Type B pancreatic cell (in vitro differentiated cells): ENCODE results near the gene ETS1. TPM values are rescaled to one million over a fixed set of nuclear protein-coding genes. Genes with fewer than 3 reads are reported as not detected.
A peak's percentile ranks its signal among the peaks of the same experiment; 100 is the strongest.

Source experiments
- DNase-seq: peaks from one replicate; pipeline ENCODE4 v3.0.0; 2021; ENCODE audit warnings: mixed read lengths; ENCODE audit not compliant: unreplicated experiment; ENCODE audit errors: extremely low spot score
- H3K27ac Mint-ChIP-seq: 2 replicates; pipeline ENCODE4 v1.8.0; 2021; ENCODE audit warnings: mild to moderate bottlenecking, mixed read lengths
- H3K27me3 Mint-ChIP-seq: 2 replicates; pipeline ENCODE4 v1.8.0; 2021; ENCODE audit warnings: mixed read lengths
- H3K36me3 Mint-ChIP-seq: 2 replicates; pipeline ENCODE4 v1.8.0; 2021; ENCODE audit warnings: mixed read lengths
- H3K4me1 Mint-ChIP-seq: one replicate; pipeline ENCODE4 v1.8.0; 2021; ENCODE audit warnings: mixed read lengths; ENCODE audit not compliant: unreplicated experiment
- H3K4me3 Mint-ChIP-seq: 2 replicates; pipeline ENCODE4 v1.8.0; 2021; ENCODE audit warnings: mild to moderate bottlenecking, mixed read lengths
- H3K9me3 Mint-ChIP-seq: 2 replicates; pipeline ENCODE4 v1.8.0; 2021; ENCODE audit warnings: mixed read lengths
- total RNA-seq: library from RNA; stranded (reverse); gene quantifications from 2 replicates; pipeline ENCODE4 v1.2.1, GENCODE V29; 2021; ENCODE audit warnings: low replicate concordance
- TF ChIP-seq, protein P1 (sequence below): fragments of 200-600 bp; sonication (generic); conservative IDR thresholded peaks from 2 replicates; pipeline ENCODE4 v1.5.0; 2021; ENCODE audit warnings: antibody characterized with exemption, mild to moderate bottlenecking

ETS1 gene
- total RNA-seq, 1 donor from 2014 or later, result 40.6 TPM

DNA sequence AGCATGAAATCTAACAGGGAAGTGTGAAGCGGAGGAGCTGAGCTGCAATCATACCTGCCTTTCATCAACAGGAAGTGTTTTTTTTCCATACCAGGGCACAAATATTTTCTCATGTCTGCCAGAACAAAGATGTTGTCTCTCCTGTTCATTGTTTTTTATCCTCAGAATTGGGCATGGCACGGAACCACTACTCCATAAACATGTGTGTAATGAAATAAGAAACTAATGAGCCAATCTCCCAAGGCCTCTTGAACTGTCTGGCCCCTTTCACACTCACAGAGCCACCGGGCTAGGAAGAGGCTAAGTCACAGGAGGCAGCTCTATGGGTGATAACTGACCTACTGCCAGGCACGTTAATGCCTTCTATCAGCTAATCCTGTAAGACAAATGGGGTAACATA, 124.4 kb downstream of the ETS1 start:
- Mint-ChIP-seq H3K9me3 (peaks cover 4% of the 10 kb centered on the region), H3K27me3 (no peaks in the 10 kb centered on the region), H3K36me3 (peaks cover 31% of the 10 kb centered on the region), H3K4me1 (peaks cover 26% of the 10 kb centered on the region), H3K4me3 (no peak overlapping the region), H3K27ac (peak overlapping the region; percentile 77)
- TF ChIP-seq, protein P1, sequence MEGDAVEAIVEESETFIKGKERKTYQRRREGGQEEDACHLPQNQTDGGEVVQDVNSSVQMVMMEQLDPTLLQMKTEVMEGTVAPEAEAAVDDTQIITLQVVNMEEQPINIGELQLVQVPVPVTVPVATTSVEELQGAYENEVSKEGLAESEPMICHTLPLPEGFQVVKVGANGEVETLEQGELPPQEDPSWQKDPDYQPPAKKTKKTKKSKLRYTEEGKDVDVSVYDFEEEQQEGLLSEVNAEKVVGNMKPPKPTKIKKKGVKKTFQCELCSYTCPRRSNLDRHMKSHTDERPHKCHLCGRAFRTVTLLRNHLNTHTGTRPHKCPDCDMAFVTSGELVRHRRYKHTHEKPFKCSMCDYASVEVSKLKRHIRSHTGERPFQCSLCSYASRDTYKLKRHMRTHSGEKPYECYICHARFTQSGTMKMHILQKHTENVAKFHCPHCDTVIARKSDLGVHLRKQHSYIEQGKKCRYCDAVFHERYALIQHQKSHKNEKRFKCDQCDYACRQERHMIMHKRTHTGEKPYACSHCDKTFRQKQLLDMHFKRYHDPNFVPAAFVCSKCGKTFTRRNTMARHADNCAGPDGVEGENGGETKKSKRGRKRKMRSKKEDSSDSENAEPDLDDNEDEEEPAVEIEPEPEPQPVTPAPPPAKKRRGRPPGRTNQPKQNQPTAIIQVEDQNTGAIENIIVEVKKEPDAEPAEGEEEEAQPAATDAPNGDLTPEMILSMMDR, result no peak
- no peak for DNase-seq

DNA sequence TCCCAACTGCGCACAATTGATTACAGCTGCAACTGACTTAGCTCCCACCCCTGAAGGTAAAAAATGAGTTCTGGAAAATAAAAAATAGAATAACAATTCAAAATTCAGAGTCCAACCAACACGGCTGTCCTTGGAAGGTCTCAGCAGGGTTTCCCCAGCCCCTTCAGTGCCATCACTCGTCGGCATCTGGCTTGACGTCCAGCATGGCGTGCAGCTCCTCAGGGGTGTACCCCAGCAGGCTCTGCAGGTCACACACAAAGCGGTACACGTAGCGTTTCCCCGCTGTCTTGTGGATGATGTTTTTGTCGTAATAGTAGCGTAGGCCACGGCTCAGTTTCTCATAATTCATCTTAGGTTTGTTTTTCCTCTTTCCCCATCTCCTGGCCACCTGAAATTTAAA, 125.2 kb downstream of the ETS1 start:
- DNase-seq, result no peak
- H3K36me3 Mint-ChIP-seq, result peaks cover 30% of the 10 kb centered on the region
- peaks cover 1% of the 10 kb centered on the region for H3K27me3 Mint-ChIP-seq
- H3K4me3 Mint-ChIP-seq, result no peak overlapping the region
- H3K9me3 Mint-ChIP-seq, result no peaks in the 10 kb centered on the region
- no peak overlapping the region for H3K27ac Mint-ChIP-seq
- H3K4me1 Mint-ChIP-seq, result peaks cover 26% of the 10 kb centered on the region
- TF ChIP-seq, protein P1, result no peak

DNA sequence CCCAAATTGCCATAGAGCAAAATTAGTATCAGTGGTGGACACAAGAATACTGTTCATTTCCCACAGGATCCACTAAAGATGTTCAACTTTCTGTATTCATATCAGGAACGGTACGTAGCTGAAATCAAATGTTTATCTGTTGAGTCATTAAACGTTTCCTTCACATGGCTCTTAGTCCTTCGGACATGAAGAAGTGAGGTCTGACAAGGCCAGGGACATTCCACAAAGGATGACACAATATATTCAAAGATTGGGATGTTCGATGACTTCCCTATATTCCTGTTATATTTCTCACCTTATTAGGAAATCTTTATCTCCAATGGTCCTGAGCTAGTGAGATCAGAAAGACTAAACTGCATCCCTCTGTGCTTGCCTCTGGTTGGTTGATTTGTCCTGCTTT, 129.0 kb downstream of the ETS1 start:
- Mint-ChIP-seq H3K9me3 (no peaks in the 10 kb centered on the region), H3K4me3 (no peak overlapping the region), H3K36me3 (peaks cover 37% of the 10 kb centered on the region), H3K27ac (no peak overlapping the region), H3K4me1 (peaks cover 13% of the 10 kb centered on the region), H3K27me3 (peaks cover 2% of the 10 kb centered on the region)
- DNase-seq, result no peak
- TF ChIP-seq, protein P1, result no peak

DNA sequence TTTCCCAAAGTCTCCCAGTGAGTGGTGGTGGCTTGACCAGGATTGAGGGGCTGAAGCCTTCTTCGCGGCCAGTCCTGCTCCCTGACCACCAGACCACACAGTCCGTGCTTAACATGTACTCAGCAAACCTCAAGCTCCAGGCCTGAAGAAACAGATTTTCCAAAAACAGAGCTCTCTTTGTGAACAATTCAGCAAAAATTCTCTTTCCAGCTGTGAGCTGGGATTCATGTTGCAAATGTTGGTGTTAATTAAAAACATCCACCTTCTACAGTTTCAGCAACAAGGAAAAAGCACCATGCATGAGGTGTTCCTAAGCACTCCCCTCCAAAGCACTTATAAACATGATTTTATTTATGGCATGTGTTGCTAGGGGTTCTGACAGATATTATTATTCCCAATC, 129.5 kb downstream of the ETS1 start:
- H3K36me3 Mint-ChIP-seq, result peaks cover 34% of the 10 kb centered on the region
- H3K9me3 Mint-ChIP-seq, result no peaks in the 10 kb centered on the region
- no peak overlapping the region for H3K4me3 Mint-ChIP-seq
- no peak overlapping the region for H3K27ac Mint-ChIP-seq
- TF ChIP-seq, protein P1, result no peak
- DNase-seq, result no peak
- H3K4me1 Mint-ChIP-seq, result peaks cover 9% of the 10 kb centered on the region
- peaks cover 3% of the 10 kb centered on the region for H3K27me3 Mint-ChIP-seq

DNA sequence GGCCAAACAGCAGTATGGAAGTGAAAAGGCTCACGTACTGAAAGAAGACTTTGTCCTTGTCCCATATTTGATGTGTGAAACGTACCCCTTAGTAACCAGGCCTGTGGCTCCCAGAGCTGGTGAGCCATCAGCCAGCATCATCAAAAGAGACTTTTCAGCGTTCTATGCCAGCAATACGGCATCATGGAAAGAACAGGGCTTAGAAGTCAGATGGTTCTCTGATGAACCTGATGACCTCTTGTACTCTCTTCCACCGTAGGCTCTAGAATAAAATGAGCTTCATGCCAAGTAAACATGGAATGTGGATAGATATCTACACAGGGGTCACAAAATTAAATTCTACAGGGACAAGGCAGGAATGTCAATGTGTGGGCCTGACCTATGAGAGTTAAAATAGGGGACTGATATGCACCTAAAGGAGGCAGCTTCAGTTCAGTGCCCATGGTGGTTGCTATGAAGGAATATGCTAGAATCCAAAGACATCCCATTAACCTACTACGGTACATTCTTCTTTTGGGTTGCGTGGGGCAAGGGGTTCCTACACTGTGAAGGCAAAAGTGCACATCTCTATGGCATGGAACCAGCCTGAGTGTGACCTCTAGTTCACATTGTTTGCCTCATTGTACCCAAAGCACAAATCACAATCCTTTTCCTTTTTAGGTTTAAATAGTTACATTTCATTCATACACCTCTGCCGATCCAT, 130.6 kb downstream of the ETS1 start:
- Mint-ChIP-seq H3K27me3 (peaks cover 8% of the 10 kb centered on the region), H3K27ac (no peak overlapping the region), H3K4me3 (no peak overlapping the region), H3K4me1 (peaks cover 15% of the 10 kb centered on the region), H3K36me3 (peaks cover 23% of the 10 kb centered on the region), H3K9me3 (no peaks in the 10 kb centered on the region)
- TF ChIP-seq, protein P1, result no peak
- no peak for DNase-seq

DNA sequence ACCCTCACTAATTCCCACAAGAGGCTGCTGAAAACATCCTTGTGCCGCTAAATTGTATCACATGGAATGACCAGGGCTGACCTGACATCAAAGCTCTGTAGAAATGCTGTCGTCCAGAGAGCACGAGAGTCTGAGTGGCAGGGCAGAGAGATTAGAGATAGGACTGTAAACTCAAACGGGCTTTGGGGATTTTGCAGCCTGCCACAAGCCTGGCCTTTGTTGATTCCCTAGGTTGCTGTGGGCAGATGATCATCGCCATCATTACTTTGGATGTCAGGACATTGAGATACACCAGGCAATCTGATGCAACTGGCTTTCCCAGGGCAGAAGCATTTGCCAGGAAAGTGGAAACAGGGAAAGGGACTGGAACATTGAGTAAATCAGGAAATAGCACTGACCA, 131.6 kb downstream of the ETS1 start:
- H3K4me1 Mint-ChIP-seq, result peaks cover 15% of the 10 kb centered on the region
- H3K27me3 Mint-ChIP-seq, result peaks cover 8% of the 10 kb centered on the region
- H3K36me3 Mint-ChIP-seq, result peaks cover 14% of the 10 kb centered on the region
- TF ChIP-seq, protein P1, result no peak
- DNase-seq, result no peak
- H3K9me3 Mint-ChIP-seq, result no peaks in the 10 kb centered on the region
- H3K4me3 Mint-ChIP-seq, result no peak overlapping the region
- H3K27ac Mint-ChIP-seq, result no peak overlapping the region
